HFF-Myc (cell line): ENCODE measurements around the gene FBXW7.
A peak's percentile ranks its signal among the peaks of the same experiment; 100 is the strongest.

Experiments used
- DNase-seq: peaks from one replicate; pipeline ENCODE4 v3.0.0-alpha.2; 2011; ENCODE audit warnings: low read depth; ENCODE audit errors: extremely low read depth
- H3K4me3 ChIP-seq: replicated peaks from 2 replicates; pipeline ENCODE4 v1.5.1; 2011; ENCODE audit warnings: low read depth, mild to moderate bottlenecking, control low read depth, low read length
- CTCF ChIP-seq: IDR thresholded peaks from 2 replicates; pipeline ENCODE4 v1.5.1; 2012; ENCODE audit warnings: mild to moderate bottlenecking, low read depth, low read length, control low read depth; ENCODE audit errors: missing control alignments

FBXW7 gene

GRCh38 chr4:152515678-152516077, 20.2 kb downstream of the FBXW7 start:
- no peak overlapping the region for H3K4me3 ChIP-seq
- peak; percentile 50 for DNase-seq
- TF ChIP-seq CTCF: no peak

GRCh38 chr4:152514356-152514755, 21.5 kb downstream of the FBXW7 start:
- TF ChIP-seq CTCF: no peak
- no peak overlapping the region for H3K4me3 ChIP-seq
- DNase-seq: no peak

DNA sequence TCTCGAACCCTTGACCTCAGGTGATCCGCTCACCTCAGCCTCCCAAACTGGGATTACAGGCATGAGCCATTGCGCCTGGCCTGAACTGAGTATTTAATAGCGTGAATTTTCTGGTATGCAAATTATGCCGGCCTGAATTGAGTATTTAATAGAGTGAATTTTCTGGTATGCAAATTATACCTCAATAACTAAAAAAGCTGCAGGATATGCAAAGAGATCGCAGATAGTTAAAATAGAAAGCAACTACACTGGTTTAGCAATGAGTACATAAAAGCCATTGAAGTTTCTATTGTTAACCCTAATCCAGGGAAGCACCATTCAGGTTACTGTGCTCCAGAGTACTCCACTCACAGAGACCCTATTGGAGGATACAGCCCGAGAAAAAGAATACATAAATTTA, 22.8 kb downstream of the FBXW7 start:
- no peak overlapping the region for H3K4me3 ChIP-seq
- DNase-seq: no peak
- no peak for TF ChIP-seq CTCF

GRCh38 chr4:152512483-152512882, 23.4 kb downstream of the FBXW7 start:
- no peak for TF ChIP-seq CTCF
- no peak overlapping the region for H3K4me3 ChIP-seq
- DNase-seq: no peak

DNA sequence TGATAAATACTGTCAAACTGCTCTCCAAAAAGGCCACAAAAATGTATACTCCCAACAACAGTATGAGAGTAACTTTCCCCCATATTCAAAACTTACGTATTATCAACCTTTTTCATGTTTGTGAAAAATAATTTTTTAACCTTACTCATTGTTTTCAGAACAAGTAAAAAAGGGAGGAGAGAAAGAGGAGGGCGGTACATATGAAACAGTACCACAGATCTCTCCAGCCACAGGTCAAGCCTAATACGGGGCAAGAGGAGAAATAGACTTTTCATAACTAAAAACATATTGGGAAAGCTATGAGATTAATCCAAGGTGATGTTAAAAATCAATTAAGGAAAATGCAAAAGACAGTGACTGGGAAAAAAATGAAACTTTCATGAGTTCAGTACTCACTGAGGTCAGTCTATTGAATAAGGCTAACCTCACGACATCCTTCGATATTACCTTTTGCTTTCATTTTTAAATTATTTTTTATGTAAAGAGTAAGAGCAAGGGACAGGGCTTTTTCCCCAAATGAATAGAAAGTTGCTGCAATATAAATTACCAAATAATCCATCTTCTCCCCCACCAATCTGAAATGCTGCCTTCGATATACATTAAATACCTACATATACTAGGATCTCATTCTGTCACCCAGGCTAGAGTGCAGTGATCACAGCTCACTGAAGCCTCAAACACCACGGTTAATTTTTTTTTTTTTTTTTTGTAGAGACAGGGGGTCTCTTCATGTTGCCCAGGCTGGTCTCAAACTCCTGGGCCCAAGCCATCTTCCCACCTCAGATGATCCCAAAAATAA, 25.3 kb downstream of the FBXW7 start:
- no peak for TF ChIP-seq CTCF
- no peak for DNase-seq
- no peak overlapping the region for H3K4me3 ChIP-seq

- TF ChIP-seq CTCF: no peak
- no peak overlapping the region for H3K4me3 ChIP-seq
- no peak for DNase-seq
Measured at GRCh38 chr4:152509595-152510225, 26.2 kb downstream of the FBXW7 start.

- TF ChIP-seq CTCF: no peak
- H3K4me3 ChIP-seq: no peak overlapping the region
- DNase-seq: no peak
Measured at GRCh38 chr4:152508818-152509217, 27.1 kb downstream of the FBXW7 start.
